M059J (cell line): ENCODE data around the gene AQP7. TPM values are rescaled to one million over a fixed set of nuclear protein-coding genes. Genes with fewer than 3 reads are reported as not detected.
"Not testable (repeated sequence)": the region's sequence is repeated elsewhere in the genome, so short reads cannot be mapped to it uniquely, and the experiment has no call there.

ENCODE experiments used
- DNase-seq: peaks from one replicate; pipeline ENCODE4 v3.0.0-alpha.2; 2012; ENCODE audit warnings: low read depth
- total RNA-seq: library from RNA; depleted of rRNA; stranded (reverse); fragments of >200 nt; shearing (Covaris generic); gene quantifications from 2 replicates; pipeline ENCODE4 v1.2.3, GENCODE V29; 2014; rRNA removed

AQP7 gene
- total RNA-seq, 1 experiment from 2014 or later = 0.17 TPM

DNA sequence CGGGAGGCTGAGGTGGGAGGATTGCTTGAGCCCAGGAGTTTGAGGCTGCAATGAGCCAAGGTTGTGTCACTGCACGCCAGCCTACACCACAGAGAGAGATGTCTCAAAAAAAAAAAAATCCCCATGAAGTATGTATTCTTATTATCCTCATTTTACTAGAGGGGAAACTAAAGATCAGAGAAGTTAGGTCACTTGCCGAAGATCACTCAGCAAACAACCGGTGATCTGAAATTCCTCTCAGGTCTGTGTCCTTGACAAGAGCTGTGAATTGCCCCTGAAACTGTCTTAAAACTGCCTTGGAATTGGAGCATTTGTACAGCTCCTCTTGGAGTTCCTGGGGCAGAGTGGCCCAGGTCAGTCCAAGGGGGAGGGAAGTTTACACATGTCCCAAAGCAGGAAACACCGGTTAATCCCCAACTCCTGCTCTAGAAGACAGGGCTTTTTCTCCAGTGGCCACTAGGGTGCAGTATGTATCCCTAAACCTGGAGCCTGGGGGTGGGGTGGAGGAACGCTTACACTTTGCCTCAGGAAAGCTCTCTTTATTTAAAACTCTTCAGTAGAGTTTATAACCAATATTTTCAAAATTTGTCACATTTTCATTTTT, 27.6 kb downstream of the AQP7 start:
- peak; percentile 80 for DNase-seq

GRCh38 chr9:33374190-33374589, 28.2 kb downstream of the AQP7 start:
- DNase-seq = no peak

DNA sequence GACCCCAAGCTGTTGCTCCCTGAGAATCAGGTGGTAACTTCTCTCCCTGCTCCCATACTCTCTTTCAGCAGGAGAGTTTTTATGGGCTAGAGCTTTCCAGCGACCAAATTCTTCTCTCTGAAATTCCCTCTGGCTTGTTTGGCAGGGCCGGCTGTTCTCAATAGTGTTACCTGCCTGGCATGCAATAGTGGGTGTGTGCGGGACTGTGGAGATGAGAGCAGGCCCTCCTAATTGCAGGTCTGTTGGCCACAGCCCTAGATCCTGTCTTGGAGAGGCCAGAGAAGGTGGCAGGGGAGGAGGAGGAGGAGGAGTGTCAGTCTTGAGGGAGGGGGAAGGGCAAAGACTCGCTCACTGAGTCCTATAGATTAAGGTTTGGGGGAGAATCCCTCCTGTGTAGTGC, 29.5 kb downstream of the AQP7 start:
- DNase-seq = no peak

GRCh38 chr9:33366979-33367480, 35.3 kb downstream of the AQP7 start:
- DNase-seq = no peak

GRCh38 chr9:33364814-33365213, 37.6 kb downstream of the AQP7 start:
- not testable (repeated sequence) for DNase-seq

- no peak for DNase-seq
Measured at GRCh38 chr9:33364127-33364526, 38.2 kb downstream of the AQP7 start.

DNA sequence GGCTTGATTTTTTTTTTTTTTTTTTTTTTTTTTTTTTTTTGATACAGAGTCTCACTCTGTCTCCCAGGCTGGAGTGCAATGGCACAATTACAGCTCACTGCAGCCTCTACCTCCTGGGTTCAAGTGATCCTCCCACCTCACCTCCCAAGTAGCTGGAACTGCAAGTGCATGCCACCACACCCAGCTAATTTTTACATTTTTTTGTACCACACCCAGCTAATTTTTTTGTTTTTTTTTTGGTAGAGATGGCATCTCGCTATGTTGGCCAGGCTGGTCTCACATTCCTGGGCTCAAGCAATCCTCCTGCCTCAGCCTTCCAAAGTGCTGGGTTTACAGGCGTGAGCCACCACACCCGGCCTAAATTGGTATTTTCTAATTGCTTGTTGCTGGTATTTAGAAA, 43.7 kb downstream of the AQP7 start:
- not testable (repeated sequence) for DNase-seq

- DNase-seq = no peak
Measured at GRCh38 chr9:33355933-33356332, 46.4 kb downstream of the AQP7 start.

DNA sequence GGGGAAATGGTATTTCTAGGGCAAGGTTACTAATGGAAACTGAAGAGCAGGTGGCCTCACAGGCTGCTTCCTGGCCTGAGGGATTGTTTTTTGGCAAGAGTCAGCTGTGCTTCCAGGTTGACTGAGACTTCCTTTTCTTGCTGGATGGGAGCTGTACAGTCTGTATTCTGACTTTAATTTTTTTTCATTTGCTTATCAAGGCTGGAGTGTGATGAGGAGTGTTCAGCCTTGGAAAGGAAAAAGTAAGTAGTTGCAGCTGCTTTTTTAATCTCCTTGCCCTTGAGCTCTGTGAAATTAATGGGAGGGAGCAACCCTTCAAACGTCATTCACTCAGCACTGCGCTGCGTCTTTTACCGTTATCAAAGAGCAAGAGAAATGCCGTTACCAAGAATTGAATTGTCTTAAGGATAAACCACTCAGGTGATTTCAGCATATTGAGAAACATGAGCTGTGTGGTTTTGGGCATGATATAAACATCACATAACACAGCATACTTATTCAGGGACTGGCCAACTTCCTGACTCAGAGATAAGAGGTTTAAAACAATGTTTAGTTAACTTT, 47.6 kb downstream of the AQP7 start:
- peak; percentile 70 for DNase-seq

- DNase-seq = peak; percentile 74
Measured at GRCh38 chr9:33351547-33351946, 50.8 kb downstream of the AQP7 start.

GRCh38 chr9:33350310-33350709, 52.1 kb downstream of the AQP7 start:
- peak; percentile 94 for DNase-seq

DNA sequence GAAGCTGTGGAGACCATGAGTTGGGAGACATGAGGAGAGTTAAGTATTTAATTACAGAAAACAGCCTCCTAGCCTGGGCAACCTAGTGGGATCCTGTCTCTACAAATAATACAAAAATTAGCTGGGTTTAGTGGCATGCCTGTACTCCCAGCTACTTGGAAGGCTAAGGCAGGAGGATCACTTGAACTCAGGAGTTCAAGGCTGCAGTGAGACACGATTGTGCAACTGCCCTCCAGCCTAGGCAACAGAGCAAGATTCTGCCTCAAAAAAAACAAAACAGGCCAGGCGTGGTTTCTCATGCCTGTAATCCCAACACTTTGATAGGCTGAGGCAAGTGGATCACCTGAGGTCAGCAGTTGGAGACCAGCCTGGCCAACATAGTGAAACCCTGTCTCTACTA, 52.6 kb downstream of the AQP7 start:
- DNase-seq = peak; percentile 51

DNA sequence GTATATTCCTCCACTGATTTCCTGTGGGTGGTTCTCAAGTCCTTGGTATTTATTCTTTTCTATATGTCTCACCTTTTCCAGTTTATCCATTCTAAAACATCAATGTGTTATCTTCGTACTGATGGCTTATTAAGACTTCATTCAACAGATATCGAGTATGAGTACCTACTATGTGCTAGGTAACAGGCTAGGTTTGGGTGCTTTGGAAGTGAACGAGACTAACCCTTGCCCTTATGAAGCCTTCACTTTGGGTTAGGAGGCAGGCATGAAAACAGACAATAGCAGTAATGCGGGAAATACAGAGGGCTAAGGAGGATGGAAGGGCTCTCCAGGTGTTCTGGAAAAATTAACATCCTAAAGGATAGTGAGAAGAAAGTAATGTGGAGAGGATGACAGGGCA, 53.4 kb downstream of the AQP7 start:
- no peak for DNase-seq

DNA sequence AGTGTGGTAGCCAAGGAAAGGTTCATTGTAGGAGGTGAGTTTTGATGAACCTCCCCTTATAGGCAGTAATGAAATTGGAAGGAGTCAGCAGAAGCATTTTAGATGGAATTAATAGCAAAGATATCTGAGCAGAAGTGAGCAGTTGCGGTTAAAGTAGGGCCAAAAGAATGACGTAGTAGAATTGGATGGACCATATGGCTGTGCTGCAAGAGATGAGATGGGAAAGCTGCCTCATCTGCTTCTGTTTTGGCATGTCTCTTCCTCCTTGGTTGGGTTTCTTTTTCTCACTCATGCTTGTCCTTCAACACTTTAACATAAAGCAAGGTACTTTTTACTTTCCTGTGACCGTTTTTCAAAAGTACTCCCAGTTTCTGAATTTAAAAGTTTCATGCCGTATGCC, 55.8 kb downstream of the AQP7 start:
- no peak for DNase-seq

DNA sequence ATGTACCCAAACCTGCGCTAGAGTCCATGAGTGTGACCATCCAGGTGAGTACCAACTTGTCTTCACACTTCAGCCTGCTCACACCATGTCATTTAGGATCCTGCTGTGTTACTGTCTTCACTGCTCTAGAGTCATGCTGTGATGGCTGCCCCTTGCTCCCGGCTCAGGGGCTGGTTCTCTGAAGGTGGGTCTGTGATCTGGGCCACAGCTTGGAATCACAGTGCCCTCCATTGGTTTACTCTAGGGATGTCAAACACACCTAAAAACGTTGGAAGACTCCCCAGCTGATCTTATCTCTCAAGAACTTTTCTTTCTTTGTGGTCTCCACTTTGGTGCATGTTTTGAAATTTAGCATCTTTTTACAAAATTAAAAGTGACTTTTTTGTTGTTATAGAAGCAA, 58.2 kb downstream of the AQP7 start:
- DNase-seq = no peak

- no peak for DNase-seq
Measured at GRCh38 chr9:33341182-33341581, 61.2 kb downstream of the AQP7 start.

- no peak for DNase-seq
Measured at GRCh38 chr9:33340186-33340585, 62.2 kb downstream of the AQP7 start.

Other genes starting within 250 kb of the AQP7 start
- 35.6 and 69.6 TPM in 2 replicates for gene B4GALT1, start 235.2 kb downstream of the AQP7 start, total RNA-seq
- not detected in 2 replicates for gene SPINK4, start 162.4 kb downstream of the AQP7 start, total RNA-seq
- 60.1 and 72.0 TPM in 2 replicates for gene BAG1, start 137.9 kb downstream of the AQP7 start, total RNA-seq
- gene CHMP5, start 137.5 kb downstream of the AQP7 start, total RNA-seq = 217 and 248 TPM in 2 replicates
- gene NFX1, start 112.1 kb downstream of the AQP7 start, total RNA-seq = 21.4 and 24.5 TPM in 2 replicates
- 0.57 and 1.1 TPM in 2 replicates for gene AQP3, start 45.0 kb upstream of the AQP7 start, total RNA-seq
- 30.2 and 39.3 TPM in 2 replicates for gene NOL6, start 71.4 kb upstream of the AQP7 start, total RNA-seq
- 0.42 TPM in 1 of 2 replicates, not detected in the other for gene ANKRD18B, start 121.7 kb upstream of the AQP7 start, total RNA-seq